HCT116 (cell line): Measurements from ENCODE around the gene GUCA2A. TPM values are rescaled to one million over a fixed set of nuclear protein-coding genes. Genes with fewer than 3 reads are reported as not detected.

ENCODE experiments used
- ATAC-seq: fragments of 200-7000 bp; cut with Tn5 transposase; 2 replicates; pipeline ENCODE4 v1.9.1; 2020; ENCODE audit warnings: mild to moderate bottlenecking, moderate library complexity
- BruUV-seq: library from RNA; stranded (reverse); fragments of 400-500 nt; replicated peaks from 2 replicates; lab custom pipeline; 2021; lab: Mats Ljungman, UMichigan
- CTCF ChIA-PET: fragments of 300-600 bp; sonication (Branson Sonifier 250); formaldehyde crosslinking; loops from one replicate; lab custom pipeline; 2021; ENCODE audit warnings: antibody characterized with exemption; lab: Charles Lee
- POLR2A ChIA-PET: fragments of 300-600, 350-600 bp; sonication (Branson Sonifier 250); formaldehyde crosslinking; loops from one replicate; lab custom pipeline; 2021; ENCODE audit warnings: antibody characterized with exemption; lab: Charles Lee
- RAD21 ChIA-PET, 2 experiments: fragments of 300-600 bp; sonication (Branson Sonifier 250); formaldehyde crosslinking; loops; one replicate each; lab custom pipeline; 2023; ENCODE audit warnings: low total read pairs in 2 of 2; ENCODE audit not compliant: uncharacterized antibody in 2 of 2, unreplicated experiment in 2 of 2, low non-redundant PET in 1 of 2; lab: Charles Lee
- DNase-seq: peaks from one replicate; pipeline ENCODE4 v3.0.0-alpha.2; 2010; ENCODE audit warnings: low read depth, low spot score
- H2AFZ ChIP-seq: fragments of 200-600 bp; shearing (Covaris generic), sonication (generic); 2 replicates; pipeline ENCODE4 v1.6.1; 2017; ENCODE audit warnings: low read depth, mixed run types, mixed read lengths, antibody characterized with exemption, low read length; ENCODE audit not compliant: poor library complexity, severe bottlenecking
- H3K27ac ChIP-seq: 2 replicates; pipeline ENCODE4 v1.5.1; 2012; ENCODE audit warnings: low read depth, low read length
- H3K27me3 ChIP-seq: fragments of 200-600 bp; sonication (generic); 2 replicates; pipeline ENCODE4 v1.6.1; 2016; ENCODE audit warnings: mixed run types, low read length, mixed read lengths; ENCODE audit not compliant: insufficient read depth
- H3K36me3 ChIP-seq, 2 experiments: fragments of 200-500 bp in 1 of 2; fragments of 200-600 bp in 1 of 2; sonication (Bioruptor generic) in 1 of 2; sonication (generic) in 1 of 2; 2 replicates each; pipeline versions ENCODE4 v1.5.1 to v1.6.1; 2014 to 2016; ENCODE audit warnings: low read length in 2 of 2, inconsistent platforms in 1 of 2, mixed read lengths in 1 of 2, mixed run types in 1 of 2; ENCODE audit not compliant: insufficient read depth in 2 of 2, control insufficient read depth in 1 of 2
- H3K4me1 ChIP-seq, 2 experiments: fragments of 200-600 bp in 1 of 2; sonication (generic) in 1 of 2; 2 replicates each; pipeline versions ENCODE4 v1.5.1 to v1.6.1; 2012 to 2017; ENCODE audit warnings: low read length in 2 of 2, inconsistent platforms in 1 of 2, mild to moderate bottlenecking in 1 of 2, mixed read lengths in 1 of 2, mixed run types in 1 of 2, moderate library complexity in 1 of 2; ENCODE audit not compliant: insufficient read depth in 2 of 2, control insufficient read depth in 1 of 2
- H3K4me2 ChIP-seq: fragments of 200-600 bp; sonication (generic); 2 replicates; pipeline ENCODE4 v1.6.1; 2017; ENCODE audit warnings: mixed run types, low read length, mixed read lengths
- H3K4me3 ChIP-seq, 2 experiments: fragments of 200-600 bp in 1 of 2; sonication (generic) in 1 of 2; replicated peaks in 1 of 2; 2 replicates each; pipeline ENCODE4 v1.5.1; 2011 to 2016; ENCODE audit warnings: low read length in 2 of 2, control low read depth in 1 of 2, low read depth in 1 of 2, mild to moderate bottlenecking in 1 of 2, mixed read lengths in 1 of 2, mixed run types in 1 of 2
- H3K79me2 ChIP-seq: fragments of 200-600 bp; sonication (generic); 2 replicates; pipeline ENCODE4 v1.6.1; 2017; ENCODE audit warnings: mild to moderate bottlenecking, mixed run types, low read length, moderate library complexity, mixed read lengths; ENCODE audit not compliant: insufficient read depth
- H3K9ac ChIP-seq: fragments of 200-600 bp; sonication (generic); 2 replicates; pipeline ENCODE4 v1.6.1; 2016; ENCODE audit warnings: low read length, mixed read lengths
- H3K9me2 ChIP-seq: fragments of 200-600 bp; sonication (generic), shearing (Covaris generic); 2 replicates; pipeline ENCODE4 v1.6.1; 2017; ENCODE audit warnings: mixed run types, mild to moderate bottlenecking, moderate library complexity; ENCODE audit not compliant: insufficient read depth
- H3K9me3 ChIP-seq, 2 experiments: fragments of 200-500 bp in 1 of 2; fragments of 200-600 bp in 1 of 2; sonication (Bioruptor generic) in 1 of 2; sonication (generic) in 1 of 2; 2 replicates each; pipeline ENCODE4 v1.6.1; 2014 to 2017; ENCODE audit warnings: low read length in 2 of 2, mixed read lengths in 2 of 2, inconsistent platforms in 1 of 2, low read depth in 1 of 2, mild to moderate bottlenecking in 1 of 2, mixed run types in 1 of 2, moderate library complexity in 1 of 2; ENCODE audit not compliant: control insufficient read depth in 1 of 2, insufficient read depth in 1 of 2
- H4K20me1 ChIP-seq: fragments of 200-600 bp; sonication (generic), shearing (Covaris generic); 2 replicates; pipeline ENCODE4 v1.6.1; 2017; ENCODE audit warnings: mixed run types, mild to moderate bottlenecking, moderate library complexity; ENCODE audit not compliant: insufficient read depth
- ATF3 ChIP-seq: IDR thresholded peaks from 2 replicates; pipeline ENCODE4 v1.6.1; 2012
- CBX3 ChIP-seq: IDR thresholded peaks from 2 replicates; pipeline ENCODE4 v1.6.1; 2012; ENCODE audit warnings: low read depth
- CEBPB ChIP-seq: IDR thresholded peaks from 2 replicates; pipeline ENCODE4 v1.6.1; 2012; ENCODE audit warnings: low read depth
- CTCF ChIP-seq, 3 experiments: fragments of 200-600 bp in 1 of 3; sonication (generic) in 1 of 3; IDR thresholded peaks in 2 of 3; conservative IDR thresholded peaks in 1 of 3; 2 replicates each; pipeline ENCODE4 v1.5.1; 2012 to 2017; ENCODE audit warnings: low read depth in 2 of 3, low read length in 2 of 3, antibody characterized with exemption in 1 of 3, borderline replicate concordance in 1 of 3, control low read depth in 1 of 3, mild to moderate bottlenecking in 1 of 3, mixed read lengths in 1 of 3, mixed run types in 1 of 3, moderate library complexity in 1 of 3; ENCODE audit not compliant: insufficient read depth in 1 of 3
- EGR1 ChIP-seq: IDR thresholded peaks from 2 replicates; pipeline ENCODE4 v1.6.1; 2012; ENCODE audit warnings: low read depth
- ELF1 ChIP-seq: IDR thresholded peaks from 2 replicates; pipeline ENCODE4 v1.6.1; 2012; ENCODE audit warnings: low read depth, borderline replicate concordance
- EZH2 ChIP-seq: fragments of 200-600 bp; sonication (generic); IDR thresholded peaks from 2 replicates; pipeline ENCODE4 v1.6.1; 2017; ENCODE audit warnings: antibody characterized with exemption, mixed run types
- EZH2phosphoT487 ChIP-seq: fragments of 200-600 bp; IDR thresholded peaks from 2 replicates; pipeline ENCODE4 v1.6.1; 2018; ENCODE audit warnings: antibody characterized with exemption, borderline replicate concordance
- FOSL1 ChIP-seq: IDR thresholded peaks from 2 replicates; pipeline ENCODE4 v1.6.1; 2012; ENCODE audit warnings: low read depth
- JUND ChIP-seq: IDR thresholded peaks from 2 replicates; pipeline ENCODE4 v1.6.1; 2012
- MAX ChIP-seq: IDR thresholded peaks from 2 replicates; pipeline ENCODE4 v1.6.1; 2012
- POLR2AphosphoS5 ChIP-seq: IDR thresholded peaks from 2 replicates; pipeline ENCODE4 v1.6.1; 2011; ENCODE audit warnings: mild to moderate bottlenecking, low read depth, low read length, moderate library complexity
- RAD21 ChIP-seq: IDR thresholded peaks from 2 replicates; pipeline ENCODE4 v1.6.1; 2012; ENCODE audit warnings: low read depth, mild to moderate bottlenecking
- SIN3A ChIP-seq: IDR thresholded peaks from 2 replicates; pipeline ENCODE4 v1.6.1; 2012; ENCODE audit warnings: low read depth
- SRF ChIP-seq: IDR thresholded peaks from 2 replicates; pipeline ENCODE4 v1.6.1; 2012; ENCODE audit warnings: low read depth
- YY1 ChIP-seq: IDR thresholded peaks from 2 replicates; pipeline ENCODE4 v1.6.1; 2011; ENCODE audit warnings: low read length, low read depth, moderate library complexity, mild to moderate bottlenecking; ENCODE audit not compliant: insufficient replicate concordance; ENCODE audit errors: extremely low read depth
- ZBTB33 ChIP-seq: IDR thresholded peaks from 2 replicates; pipeline ENCODE4 v1.6.1; 2011; ENCODE audit warnings: mild to moderate bottlenecking, low read length, moderate library complexity; ENCODE audit not compliant: insufficient replicate concordance; ENCODE audit errors: extremely low read depth
- ZFX ChIP-seq: fragments of 450-650 bp; IDR thresholded peaks from 2 replicates; pipeline ENCODE4 v1.6.1; 2017
- ZNF274 ChIP-seq: fragments of 200-500 bp; sonication (Bioruptor generic); IDR thresholded peaks from 2 replicates; pipeline ENCODE4 v1.6.1; 2014; ENCODE audit warnings: mild to moderate bottlenecking, low read depth, low read length, inconsistent platforms
- intact Hi-C: fragments of 100-400 bp; cut with micrococcal nuclease; formaldehyde crosslinking; loops from 2 replicates; pipeline ENCODE4 v1.10.0; 2022
- total RNA-seq: library from RNA; stranded (reverse); gene quantifications from one replicate; pipeline ENCODE4 v1.2.1, GENCODE V29; 2021; ENCODE audit not compliant: unreplicated experiment

Gene GUCA2A
- total RNA-seq, 1 experiment from 2014 or later: not detected

- no peak overlapping the region for H3K4me3 ChIP-seq
- ChIA-PET RAD21 (no interaction called here), POLR2A (no interaction called here), CTCF (no interaction called here)
- TF ChIP-seq CTCF (IDR thresholded peaks at IDR 0.05 in 2 of 3, conservative IDR thresholded peaks at IDR 0.05 in 1 of 3; ENCODE audit: borderline replicate concordance in 1 of 3, insufficient read depth in 1 of 3, low read depth in 2 of 3, low read length in 2 of 3) (no peak), FOSL1 (no peak), CBX3 (no peak), ZNF274 (no peak), CEBPB (no peak), MAX (no peak)
- H4K20me1 ChIP-seq: no peaks in the 10 kb centered on the region
- no peaks in the 10 kb centered on the region for H3K27me3 ChIP-seq
- intact Hi-C loops: no loop called here
- no peak overlapping the region for H3K9ac ChIP-seq
- H3K27ac ChIP-seq: no peak overlapping the region
- no peaks in the 10 kb centered on the region for H3K9me2 ChIP-seq
- H3K4me2 ChIP-seq: no peak overlapping the region
- no peaks in the 10 kb centered on the region for H3K36me3 ChIP-seq
- no peaks in the 10 kb centered on the region for H3K4me1 ChIP-seq
- no peaks in the 10 kb centered on the region for H3K79me2 ChIP-seq
- no TSS peak for BruUV-seq
- no peak overlapping the region for H2AFZ ChIP-seq
- H3K9me3 ChIP-seq: no peaks in the 10 kb centered on the region
- DNase-seq (no peak), ATAC-seq (no peak)
These were observed 39.0 kb downstream of the GUCA2A start for GRCh38 chr1:42125552-42125951.

GRCh38 chr1:42122408-42122807 is 42.1 kb downstream of the GUCA2A start:
- Histone ChIP-seq H3K9me2 (no peaks in the 10 kb centered on the region), H3K27me3 (no peaks in the 10 kb centered on the region), H3K27ac (no peak overlapping the region), H3K9ac (no peak overlapping the region), H3K4me2 (no peak overlapping the region), H3K79me2 (no peaks in the 10 kb centered on the region), H4K20me1 (no peaks in the 10 kb centered on the region), H3K9me3 (no peaks in the 10 kb centered on the region), H3K4me1 (no peaks in the 10 kb centered on the region), H2AFZ (no peak overlapping the region), H3K4me3 (no peak overlapping the region), H3K36me3 (no peaks in the 10 kb centered on the region)
- intact Hi-C loops: no loop called here
- DNase-seq: no peak
- ChIA-PET POLR2A (no interaction called here), CTCF (no interaction called here), RAD21 (no interaction called here)
- no TSS peak for BruUV-seq
- ATAC-seq: no peak
- TF ChIP-seq SRF (no peak), ATF3 (no peak), POLR2AphosphoS5 (no peak), EGR1 (no peak), EZH2 (no peak), EZH2phosphoT487 (no peak), ZNF274 (no peak), RAD21 (no peak), JUND (no peak), ZBTB33 (no peak), YY1 (no peak), SIN3A (no peak), ELF1 (no peak), ZFX (no peak)
